Loucy (cell line): ENCODE data around the gene FGF16.

ENCODE experiments used
- EZH2phosphoT487 ChIP-seq: fragments of 200-600 bp; IDR thresholded peaks from 2 replicates; pipeline ENCODE4 v1.6.1; 2018; ENCODE audit warnings: antibody characterized with exemption, mild to moderate bottlenecking, moderate library complexity, borderline replicate concordance
- TF ChIP-seq, protein P1 (sequence below): fragments of 200-600 bp; sonication (generic); conservative IDR thresholded peaks from 2 replicates; pipeline ENCODE4 v1.5.1; 2014; ENCODE audit warnings: mild to moderate bottlenecking, antibody characterized with exemption, low read length

GRCh38 chrX:77444075-77444474 is 3.1 kb upstream of the FGF16 start:
- TF ChIP-seq, protein P1, sequence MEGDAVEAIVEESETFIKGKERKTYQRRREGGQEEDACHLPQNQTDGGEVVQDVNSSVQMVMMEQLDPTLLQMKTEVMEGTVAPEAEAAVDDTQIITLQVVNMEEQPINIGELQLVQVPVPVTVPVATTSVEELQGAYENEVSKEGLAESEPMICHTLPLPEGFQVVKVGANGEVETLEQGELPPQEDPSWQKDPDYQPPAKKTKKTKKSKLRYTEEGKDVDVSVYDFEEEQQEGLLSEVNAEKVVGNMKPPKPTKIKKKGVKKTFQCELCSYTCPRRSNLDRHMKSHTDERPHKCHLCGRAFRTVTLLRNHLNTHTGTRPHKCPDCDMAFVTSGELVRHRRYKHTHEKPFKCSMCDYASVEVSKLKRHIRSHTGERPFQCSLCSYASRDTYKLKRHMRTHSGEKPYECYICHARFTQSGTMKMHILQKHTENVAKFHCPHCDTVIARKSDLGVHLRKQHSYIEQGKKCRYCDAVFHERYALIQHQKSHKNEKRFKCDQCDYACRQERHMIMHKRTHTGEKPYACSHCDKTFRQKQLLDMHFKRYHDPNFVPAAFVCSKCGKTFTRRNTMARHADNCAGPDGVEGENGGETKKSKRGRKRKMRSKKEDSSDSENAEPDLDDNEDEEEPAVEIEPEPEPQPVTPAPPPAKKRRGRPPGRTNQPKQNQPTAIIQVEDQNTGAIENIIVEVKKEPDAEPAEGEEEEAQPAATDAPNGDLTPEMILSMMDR, result no peak
- TF ChIP-seq EZH2phosphoT487, result no peak
